Stimulated activated CD8-positive, alpha-beta memory T cell treated with anti-CD3 and anti-CD28 coated beads, Interleukin-12 subunit alpha, Interleukin-12 subunit beta, amount 100 ng/mL, for 24 hours (primary cell): ENCODE measurements around the gene ANXA8.

Experiments
- DNase-seq: peaks from one replicate; pipeline ENCODE4 v3.0.0-alpha.2; 2020; ENCODE audit errors: extremely low read depth

Gene ANXA8

DNA sequence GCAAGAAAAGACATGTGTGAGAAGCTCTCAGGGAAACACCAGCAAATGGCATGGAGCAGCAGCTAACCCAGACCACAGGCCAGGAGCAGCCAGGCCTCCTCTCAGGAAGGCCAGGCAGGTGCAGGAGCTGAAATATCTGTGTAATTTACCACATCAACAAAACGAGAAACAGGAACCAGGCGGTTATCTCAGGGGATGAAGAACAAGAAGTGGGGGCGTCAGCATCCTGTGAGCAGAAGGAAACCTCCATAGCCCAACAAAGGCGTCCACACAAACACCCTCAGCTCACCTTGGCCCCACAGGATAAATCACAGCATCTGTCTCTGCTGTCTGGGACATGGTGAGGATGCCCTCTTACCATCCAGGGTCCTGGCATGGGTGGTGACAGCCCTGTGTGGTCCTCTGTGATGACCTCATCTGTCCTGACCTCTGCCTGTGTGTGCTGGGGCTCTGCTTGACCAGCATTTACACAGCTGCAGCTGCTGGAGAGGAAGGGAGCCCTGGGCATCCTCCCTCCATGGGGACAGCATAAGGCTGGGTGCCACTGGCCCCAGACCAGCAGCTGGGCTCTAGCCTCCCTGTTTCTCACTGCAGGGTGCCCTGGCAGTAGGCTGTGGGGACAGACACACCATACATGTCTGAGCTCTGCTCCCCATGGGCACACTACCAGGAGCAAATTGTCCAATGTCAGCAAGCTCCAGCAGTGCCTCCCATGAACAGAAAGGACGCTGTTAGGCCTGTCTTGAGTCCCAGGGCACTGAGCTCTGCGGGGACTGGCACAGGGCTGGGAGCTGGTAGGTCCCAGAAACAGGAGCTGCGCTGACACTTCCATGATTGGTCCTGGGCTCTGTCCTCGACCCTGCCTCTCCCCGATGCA is 34.6 kb downstream of the ANXA8 start:
- DNase-seq = no peak

DNA sequence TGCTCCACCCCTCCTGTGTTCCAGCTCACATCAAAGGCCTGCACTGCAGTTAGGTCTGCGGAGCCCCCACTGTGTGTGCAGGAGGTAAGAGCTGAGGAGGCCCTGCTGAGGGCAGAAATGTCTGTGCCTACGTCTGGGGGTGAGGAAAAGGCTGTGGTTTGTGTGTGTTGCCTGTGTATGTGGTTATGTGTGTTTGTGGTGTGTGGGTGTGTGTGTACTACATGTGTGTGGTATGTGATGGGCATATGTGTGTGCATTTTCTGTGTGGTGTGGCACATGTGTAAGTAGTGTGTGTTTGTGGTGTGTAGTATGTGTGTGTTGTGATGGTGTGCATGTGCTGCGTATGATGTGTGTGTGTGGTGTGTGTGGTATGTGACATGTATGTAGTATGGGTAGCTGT is 36.2 kb downstream of the ANXA8 start:
- no peak for DNase-seq

DNA sequence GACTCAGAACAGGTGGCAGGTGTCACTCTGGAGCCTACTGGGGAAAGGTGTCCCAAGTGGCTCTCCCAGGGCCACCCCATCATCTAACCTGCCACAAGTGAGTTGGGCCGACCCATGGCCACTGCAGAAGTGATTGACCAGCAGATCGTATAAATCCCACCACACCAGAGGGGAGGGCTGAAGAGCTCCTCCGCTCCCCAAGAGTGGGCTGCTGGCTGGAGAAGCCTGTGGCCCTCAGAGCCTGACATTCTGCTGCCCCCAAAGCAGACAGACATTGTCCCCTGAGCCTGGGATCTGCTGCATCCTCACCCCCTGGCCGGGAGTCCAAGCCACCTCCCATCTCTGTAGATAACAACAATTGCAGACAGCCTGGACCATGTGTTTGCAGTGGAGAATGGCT is 36.7 kb downstream of the ANXA8 start:
- no peak for DNase-seq

DNA sequence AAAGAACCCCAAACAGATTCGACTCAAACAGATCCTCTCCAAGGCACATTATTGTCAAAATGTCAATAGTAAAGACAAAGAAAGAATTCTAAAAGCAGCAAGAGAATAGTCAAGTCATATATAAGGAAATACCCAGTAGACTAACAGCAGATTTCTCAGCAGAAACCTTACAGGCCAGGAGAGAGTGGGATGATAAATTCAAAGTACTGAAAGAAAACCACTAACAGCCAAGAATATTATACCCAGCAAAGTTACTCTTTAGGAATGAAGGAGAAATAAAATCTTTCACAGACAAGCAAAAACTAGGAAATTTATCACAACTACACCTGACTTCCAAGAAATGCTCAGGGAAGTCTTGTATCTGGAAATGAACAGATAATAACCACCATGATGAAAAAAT is 38.2 kb downstream of the ANXA8 start:
- no peak for DNase-seq

DNA sequence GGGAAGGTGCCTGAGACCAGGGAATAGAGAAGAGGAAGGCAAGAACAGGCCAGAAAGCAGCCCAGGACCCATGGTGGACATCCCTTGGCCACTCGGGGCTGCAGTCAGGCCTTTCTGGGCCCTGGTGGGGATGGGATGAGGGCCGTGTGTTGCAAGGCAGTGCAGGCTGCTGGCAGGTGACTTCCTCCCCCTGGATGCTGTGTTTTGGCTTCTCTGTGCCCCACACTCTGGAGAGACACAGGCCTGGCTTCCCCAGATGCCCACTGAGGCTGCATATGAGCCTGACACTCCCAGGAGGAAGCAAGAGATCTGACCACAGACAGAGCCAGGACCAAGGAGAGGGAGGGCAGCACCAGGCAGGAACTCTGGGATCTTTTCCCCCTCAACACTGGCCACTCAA is 39.9 kb downstream of the ANXA8 start:
- no peak for DNase-seq

DNA sequence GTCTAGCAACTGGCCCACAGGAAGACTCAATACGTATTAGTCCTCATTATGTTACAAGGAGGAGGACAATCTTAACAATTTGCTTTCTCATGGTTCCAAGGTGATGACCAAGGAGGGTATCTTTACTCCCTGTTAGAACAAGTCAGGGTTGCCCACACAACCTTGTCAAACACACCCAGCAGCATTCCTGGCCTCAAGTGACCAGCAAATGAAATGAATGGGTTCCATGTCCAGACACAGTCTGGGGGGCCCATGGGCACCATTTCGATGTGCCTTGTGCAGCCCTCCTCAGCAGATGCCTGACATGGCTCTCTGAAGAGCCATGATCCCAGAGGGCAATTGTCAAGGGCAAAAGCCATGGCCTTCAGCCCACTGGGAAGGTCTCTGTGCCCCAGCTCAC is 40.8 kb downstream of the ANXA8 start:
- no peak for DNase-seq

DNA sequence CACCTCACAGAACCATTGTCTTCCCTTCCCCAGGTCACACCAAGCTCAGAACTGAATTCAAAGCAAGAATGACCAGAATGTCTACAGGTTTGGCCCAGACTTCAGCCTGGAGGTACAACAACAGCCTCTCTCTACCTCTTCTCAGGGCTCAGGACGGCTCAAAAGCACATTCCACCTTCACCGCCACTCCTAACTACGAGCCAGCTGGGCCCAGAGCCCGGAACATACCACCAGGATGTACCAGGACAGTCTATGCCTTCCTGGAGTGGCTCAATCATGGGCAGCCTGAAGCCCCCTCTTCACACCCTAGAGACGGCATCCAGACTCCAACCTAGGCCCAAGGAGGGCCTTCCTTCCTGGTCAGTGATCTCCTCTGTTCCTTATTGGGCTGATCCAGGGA is 41.6 kb downstream of the ANXA8 start:
- DNase-seq = no peak

DNA sequence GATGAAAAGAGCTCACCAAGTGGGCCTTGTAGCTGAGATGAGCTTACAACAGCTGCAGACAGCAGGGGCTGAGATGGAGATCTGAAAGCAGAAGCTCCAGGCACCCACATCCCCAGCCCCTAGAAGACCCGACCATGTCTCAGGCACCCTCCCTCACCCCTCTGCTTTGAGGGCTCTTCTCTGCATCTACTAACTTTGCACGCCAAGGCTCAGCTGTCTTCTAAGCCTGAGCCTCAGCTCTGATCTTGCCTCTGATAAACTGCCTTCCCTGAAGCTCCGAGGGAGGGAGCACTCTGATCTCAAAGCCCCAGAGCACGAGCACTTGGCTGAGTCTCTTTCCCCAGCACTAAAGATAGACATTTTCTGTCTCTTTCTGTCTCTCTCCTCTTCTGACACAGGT is 42.0 kb downstream of the ANXA8 start:
- no peak for DNase-seq

DNA sequence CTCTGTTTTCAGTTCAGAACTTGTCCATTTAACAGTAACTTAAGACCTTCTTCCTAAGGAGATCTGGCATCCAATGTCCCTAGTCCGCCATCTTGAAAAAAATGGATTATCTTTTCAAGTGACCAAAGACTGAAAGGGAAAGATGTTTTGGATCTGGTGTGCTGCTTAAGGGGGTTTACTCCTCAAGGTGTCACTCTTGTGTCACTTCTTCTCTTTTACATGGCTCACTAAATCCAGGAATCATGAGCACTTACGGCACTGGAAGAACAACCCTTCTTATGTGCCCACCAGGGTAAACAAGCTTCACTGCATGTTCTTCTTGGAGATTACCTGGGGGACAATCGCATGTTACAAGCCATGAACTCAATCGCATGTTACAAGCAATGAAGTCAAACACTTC is 43.7 kb downstream of the ANXA8 start:
- DNase-seq = no peak

DNA sequence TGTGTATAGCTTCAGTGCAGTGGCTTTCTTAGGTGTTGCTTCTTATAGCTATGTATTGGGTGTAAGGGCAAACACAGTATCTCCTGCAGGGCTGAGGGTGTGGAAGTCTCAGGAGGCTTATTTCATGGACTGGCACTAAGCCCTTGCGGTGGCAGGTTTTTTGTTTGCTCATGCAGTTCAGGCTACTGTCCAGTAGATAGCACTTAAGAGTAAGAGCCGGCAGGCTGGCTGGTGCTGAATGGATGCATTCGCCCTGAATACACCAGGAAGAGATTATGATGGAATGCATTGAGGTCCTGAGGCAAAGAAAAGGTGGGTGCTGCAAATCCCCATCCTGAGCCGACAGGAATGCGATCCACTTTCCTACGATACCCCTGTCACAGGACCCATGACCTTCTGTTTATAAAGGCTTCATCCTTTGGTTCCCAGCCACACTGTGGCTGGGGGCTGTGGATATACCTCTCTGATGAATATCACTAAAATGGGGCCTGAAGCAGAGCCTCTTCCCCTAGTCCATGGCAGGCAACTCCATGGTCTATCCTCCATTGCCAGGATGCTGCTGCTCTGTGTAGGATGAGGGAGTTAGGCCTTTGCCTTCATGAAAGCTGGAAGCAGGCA is 44.9 kb downstream of the ANXA8 start:
- no peak for DNase-seq

DNA sequence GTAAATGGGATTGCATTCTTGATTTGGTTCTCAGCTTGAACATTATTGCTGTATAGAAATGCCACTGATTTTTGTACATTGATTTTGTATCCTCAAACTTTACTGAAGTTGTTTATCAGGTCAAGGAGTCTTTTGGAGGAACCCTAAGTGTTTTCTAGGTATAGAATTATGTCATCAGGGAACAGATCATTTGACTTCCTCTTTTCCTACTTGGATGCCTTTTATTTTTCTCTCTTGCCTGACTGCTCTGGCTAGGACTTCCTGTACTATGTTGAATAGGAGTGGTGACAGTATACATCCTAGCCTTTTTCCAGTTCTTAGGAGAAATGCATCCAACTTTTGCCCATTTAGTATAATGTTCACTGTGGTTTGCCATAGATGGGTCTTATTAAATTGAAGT is 48.8 kb downstream of the ANXA8 start:
- DNase-seq = no peak

DNA sequence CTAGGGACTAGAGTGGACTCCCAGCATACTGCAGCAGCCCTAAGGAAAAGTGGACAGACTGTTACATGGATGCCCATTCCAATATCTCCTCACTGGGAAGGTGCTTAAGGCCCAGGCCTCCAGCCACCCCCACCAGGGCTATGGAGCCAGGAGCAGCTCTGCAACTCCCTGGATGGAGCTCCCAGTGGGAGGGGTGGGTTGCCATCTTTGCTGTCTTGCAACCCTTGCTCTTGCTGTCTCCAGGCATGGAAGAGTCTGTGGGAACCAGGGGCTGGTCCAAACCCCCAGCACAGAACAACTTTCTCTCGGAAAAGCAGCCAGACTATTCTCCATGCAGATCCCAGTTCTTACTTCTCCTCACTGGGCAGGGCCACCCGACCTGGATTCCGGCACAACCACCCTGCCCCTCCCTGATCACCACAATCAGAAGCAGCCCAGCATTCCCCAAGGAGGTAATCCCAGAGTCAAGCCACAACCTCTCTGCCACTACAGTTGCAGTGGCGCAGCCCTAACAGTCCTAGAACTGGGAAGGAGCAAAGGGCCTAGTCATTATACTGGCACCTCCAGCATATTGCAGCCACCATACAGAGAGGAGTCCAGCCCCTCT is 58.0 kb downstream of the ANXA8 start:
- DNase-seq = no peak

DNA sequence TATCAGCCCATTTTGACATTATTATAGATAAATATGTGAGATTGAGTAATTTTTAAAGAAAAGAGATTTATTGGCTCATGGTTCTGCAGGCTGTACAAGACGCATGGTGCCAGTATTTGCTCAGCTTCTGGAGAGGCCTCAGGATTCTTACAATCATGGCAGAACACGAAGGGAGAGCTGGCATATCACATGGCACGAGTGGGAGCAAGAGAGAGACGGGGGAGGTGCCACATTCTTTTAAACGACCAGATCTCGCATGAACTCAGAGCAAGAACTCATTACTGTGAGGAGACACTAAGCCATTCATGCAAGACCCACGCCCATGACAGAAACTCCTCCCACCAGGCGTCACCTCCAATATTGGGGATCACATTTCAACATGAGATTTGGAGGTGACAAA is 59.7 kb downstream of the ANXA8 start:
- DNase-seq = no peak

DNA sequence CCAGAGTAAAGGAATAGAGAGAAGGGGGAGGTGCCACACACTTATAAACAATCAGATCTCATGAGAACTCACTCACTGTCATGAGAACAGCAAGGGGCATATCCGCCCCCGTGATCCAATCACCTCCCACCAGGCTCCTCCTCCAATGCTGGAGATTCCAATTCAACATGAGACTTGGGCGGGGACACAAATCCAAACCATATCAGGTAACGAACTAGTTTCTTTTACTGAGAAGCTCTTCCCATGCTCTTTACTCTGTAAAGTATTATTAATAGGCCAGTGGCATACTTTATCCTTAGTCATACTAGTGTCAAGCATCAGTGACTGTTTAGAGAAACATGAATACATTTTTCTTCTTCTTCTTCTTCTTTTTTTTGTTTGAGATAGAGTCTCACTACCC is 60.4 kb downstream of the ANXA8 start:
- no peak for DNase-seq

DNA sequence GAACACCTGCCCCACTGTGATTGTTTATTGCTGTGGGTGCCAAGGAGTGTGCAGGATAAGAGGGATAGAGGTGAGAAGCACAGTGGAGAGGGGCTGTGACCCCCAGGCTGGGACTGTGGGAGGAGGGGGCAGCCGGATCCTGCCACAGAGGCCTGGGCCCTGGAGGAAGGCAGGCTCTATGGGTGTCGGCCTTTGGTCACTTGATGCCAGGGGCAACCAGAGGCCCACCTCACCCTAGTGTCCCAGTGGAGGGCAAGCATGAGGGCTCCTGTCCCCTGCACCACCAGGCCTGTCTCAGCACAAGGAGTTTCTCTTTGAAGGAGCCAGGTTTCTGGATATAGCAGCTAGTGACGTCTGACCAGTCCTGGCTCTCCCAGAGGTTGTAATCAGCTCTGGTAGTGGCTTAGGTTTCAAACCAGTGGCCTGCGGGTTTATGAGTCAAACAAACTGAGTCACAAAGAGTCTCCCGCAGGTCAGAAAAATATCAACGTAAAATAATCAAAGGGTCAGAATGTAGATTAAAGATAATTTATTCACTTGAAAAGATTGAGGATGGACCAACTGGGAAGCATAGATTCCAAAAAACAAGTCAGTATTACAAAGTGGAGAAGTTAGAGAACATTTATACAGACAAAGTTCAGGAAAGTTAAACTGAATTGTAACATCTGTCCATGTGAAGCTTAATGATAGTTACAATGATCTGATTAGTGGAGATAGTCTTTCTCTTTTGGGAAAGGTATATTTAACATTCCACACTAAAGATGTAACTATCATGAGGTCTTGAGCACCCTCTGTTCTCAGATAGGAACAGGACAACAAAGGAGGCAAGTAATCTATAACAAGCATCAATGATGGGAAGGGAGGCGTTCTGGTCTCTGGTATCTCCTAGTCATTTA is 62.6 kb downstream of the ANXA8 start:
- DNase-seq = no peak

DNA sequence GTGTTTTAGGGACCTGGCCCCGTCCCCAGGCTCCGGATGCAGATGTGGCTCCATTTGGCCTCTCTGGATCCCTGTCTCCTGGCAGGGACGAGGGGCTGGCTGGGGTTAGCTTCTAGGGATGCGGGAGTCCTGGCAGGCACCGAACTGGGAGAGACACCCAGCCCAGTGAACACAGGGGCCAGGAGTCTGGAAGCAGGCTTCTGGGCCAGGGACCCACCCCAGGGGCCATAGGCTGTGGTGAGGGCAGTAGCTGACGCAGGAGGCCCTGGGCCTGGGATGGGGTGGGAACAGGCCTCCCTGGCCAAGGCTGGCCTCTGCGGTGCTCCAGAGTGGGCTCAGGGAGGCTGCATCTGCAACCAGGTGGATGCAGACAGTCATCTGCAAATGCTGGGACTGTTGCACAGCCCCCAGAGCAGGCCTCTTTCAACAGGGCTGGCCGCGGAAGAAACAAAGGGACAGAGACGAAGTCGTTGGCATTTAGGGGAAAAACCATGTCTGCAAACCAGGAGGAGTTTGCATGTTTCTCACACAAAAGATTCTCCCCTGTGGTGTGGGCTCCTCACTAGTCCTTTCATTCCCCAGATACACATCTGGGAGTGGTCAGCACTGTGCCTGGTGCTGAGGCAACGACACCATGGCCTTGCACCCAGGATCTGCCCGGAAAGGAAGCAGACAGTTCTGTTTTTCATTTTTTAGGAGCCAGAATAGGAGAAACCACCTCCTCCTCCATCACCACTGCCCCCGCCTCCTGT is 63.4 kb downstream of the ANXA8 start:
- no peak for DNase-seq

DNA sequence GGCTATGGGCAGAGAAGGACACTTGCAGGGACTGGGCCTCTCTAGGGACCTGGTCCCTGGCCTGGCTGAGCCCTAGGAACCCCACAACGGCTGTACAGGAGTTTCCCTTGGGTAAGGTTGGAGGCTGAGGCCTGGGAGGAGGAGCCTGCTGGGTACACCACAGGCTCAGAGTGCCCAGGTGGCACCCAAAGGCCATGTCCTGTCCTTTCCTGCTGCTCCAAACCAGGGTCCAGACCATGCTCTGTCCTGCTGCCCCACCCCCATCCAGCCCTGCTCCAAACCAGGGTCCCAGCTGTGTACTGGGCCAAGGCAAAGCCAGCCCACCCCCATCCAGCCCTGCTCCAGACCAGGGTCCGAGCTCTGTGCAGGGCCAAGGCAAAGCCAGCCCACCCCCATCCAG is 64.5 kb downstream of the ANXA8 start:
- no peak for DNase-seq

DNA sequence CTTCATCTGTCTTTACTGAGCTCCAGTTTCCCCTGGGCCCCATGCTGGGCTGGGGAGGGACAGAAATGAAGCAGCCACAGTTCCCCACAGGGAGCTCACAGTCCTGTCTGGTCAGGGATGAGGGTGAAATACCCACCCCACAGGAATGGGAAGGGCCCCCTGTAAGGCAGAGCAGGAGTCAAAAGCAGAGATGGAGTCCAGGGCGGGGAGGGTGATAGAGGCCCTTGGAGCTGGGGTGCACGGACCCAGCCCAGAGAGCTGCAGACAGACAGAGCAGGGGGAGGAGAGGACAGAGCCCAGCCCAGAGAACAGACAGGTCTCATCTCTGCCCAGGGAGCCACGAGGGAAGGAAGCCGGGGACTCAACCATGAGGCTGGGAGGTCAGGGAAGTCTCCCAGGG is 64.9 kb downstream of the ANXA8 start:
- DNase-seq = no peak

DNA sequence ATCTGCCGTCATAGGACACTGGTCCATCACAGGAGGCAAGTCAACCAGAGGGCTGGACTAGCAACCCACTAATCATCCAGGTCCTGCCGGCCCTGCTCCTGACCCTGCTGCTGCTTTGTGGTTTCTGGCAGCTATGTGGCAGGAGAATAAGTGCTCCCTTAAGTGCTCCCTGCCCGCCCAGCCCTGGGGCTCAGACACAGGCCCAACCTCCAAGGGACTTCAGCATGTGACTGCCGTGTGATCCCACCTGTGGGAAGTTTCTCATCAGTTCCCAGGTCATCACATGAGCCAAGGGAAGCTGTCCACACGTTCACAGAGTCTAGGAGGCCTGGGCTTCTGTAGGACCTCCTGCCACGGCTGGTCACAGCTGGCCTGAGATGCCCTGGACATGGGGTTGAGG is 65.6 kb downstream of the ANXA8 start:
- no peak for DNase-seq
